ENCODE measurements around the gene SAT2. TPM values are rescaled to one million over a fixed set of nuclear protein-coding genes. Genes with fewer than 3 reads are reported as not detected.
"Not testable (repeated sequence)": the region's sequence is repeated elsewhere in the genome, so short reads cannot be mapped to it uniquely, and the experiment has no call there.

Gene SAT2
- polyA plus RNA-seq, 3 donors from 2014 or later: 33.9 to 39.1 (median 35.4) TPM

DNA sequence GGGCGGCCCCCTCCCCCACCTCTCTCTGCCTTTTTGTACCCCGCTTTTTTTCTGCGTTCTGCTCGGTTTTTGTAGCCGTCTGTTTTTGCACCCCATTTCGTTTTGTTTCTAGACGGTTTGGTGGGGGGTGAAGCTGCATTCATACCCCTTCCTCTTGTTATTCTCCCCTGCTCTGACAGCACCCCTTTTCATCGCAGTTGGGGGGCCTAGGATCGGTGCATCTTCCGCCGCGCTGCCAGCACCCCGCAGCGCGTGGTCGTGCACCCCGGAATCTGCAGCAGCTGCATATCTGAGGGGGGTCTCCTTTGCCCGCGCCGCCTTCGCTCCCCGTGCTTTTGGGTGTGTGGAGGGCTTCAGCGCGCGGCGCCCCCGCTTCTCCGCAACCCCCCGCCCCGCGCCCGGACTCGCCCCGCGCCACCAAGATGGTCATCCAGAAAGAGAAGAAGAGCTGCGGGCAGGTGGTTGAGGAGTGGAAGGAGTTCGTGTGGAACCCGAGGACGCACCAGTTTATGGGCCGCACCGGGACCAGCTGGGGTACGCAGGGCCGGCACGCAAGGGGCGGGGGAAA lies 23.6 kb upstream of the SAT2 start:
- no peaks in the 10 kb centered on the region for H3K36me3 Mint-ChIP-seq
- peak overlapping the region; percentile 76 to 88 (median 84) for H3K4me3 Mint-ChIP-seq
- peaks cover 17 to 21% of the 10 kb centered on the region in 2 donors for H3K4me1 Mint-ChIP-seq
- H3K27me3 Mint-ChIP-seq (ENCODE audit: low read depth in 3 of 3): peaks cover 9 to 20% (median 14%) of the 10 kb centered on the region in 3 donors
- no peaks in the 10 kb centered on the region for H3K9me3 Mint-ChIP-seq
- peak overlapping the region in 2 of 6 donors; percentile 31 to 57 for H3K27ac Mint-ChIP-seq
- DNase-seq: no peak

DNA sequence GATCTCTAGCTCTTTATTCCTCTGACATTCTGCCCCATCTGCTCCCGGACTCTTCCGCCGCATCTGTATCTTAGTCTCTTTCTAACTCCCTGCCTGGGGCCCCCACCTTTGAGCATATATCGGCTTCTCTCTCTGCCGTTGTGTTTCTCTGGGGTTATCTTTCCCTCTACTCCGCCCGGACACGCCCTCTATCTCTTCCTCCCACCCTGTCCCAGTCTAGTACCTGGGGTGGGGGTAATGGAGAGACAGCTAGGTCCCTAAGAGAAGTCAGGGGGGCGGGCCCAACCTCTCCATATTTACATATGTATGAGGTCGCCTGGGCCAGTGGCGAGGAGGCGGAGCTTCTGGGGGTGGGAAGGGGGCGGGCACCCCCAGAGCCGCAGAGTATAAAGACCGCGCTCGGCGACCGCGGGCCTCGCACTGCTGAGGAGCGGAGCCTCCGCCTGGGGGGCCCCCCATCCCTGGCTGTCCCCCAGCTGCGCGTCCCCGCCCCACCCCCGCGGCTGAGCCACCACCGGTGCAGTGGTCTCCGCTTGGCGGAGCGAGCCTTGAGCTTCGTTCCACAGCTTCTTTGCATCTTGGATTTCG lies 23.0 kb upstream of the SAT2 start, which contains the start of gene ATP1B2:
TSS of gene ATP1B2 (plus strand) at position 418 of the 588 bp plus-strand sequence. CDS start 593 bp downstream, outside the sequence.
- DNase-seq: peak; percentile 52 to 66 (median 53)
- peak within 1 kb of the TSS in 3 of 6 donors; percentile 31 to 74 (median 57) for H3K27ac Mint-ChIP-seq
- peaks cover 17 to 21% of the 10 kb centered on the region in 2 donors for H3K4me1 Mint-ChIP-seq
- peaks cover 9 to 19% (median 14%) of the 10 kb centered on the region in 3 donors for H3K27me3 Mint-ChIP-seq (ENCODE audit: low read depth in 3 of 3)
- no peaks in the 10 kb centered on the region for H3K36me3 Mint-ChIP-seq
- H3K4me3 Mint-ChIP-seq: peak within 1 kb of the TSS; percentile 84 to 89 (median 87)
- no peaks in the 10 kb centered on the region for H3K9me3 Mint-ChIP-seq

DNA sequence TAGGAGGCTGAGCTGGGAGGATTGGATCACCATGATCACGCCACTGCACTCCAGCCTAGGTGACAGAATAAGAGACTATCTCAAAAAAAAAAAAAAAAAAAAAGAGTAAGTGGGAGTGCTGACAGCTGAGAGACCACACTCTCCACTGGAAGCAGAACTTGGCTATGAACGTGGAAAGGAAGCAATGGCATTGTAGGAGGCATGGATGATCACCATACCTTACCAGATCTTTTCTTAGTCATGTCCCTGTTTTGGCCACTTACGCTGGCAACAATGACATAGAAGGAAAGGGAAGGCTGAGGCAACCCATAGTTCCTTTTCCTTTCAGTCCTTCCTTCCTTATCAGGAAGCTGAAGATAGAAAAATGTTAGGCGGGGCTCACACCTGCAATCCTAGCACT lies 19.4 kb upstream of the SAT2 start:
- no peak overlapping the region for H3K4me3 Mint-ChIP-seq

DNA sequence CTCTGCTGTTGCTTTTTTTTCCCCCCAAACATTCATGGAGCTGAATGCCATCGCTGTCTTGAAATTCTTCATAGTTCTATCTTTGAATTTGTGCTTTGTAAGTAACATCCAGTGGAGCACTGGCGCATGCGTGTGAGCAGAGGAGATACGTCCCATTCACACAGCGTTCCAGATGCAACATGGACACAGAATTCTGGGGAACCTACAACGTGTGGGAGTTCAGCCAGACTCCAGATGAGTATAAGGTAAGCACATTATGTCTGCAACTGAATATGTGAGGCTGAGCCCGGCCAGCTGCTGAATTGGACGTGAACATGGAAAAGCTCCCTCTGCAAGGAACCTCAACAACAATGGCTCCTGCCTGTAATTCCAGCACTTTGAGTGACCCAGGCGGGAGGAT lies 18.8 kb upstream of the SAT2 start:
- H3K27me3 Mint-ChIP-seq (ENCODE audit: low read depth in 3 of 3): peaks cover 7 to 23% (median 12%) of the 10 kb centered on the region in 3 donors
- H3K9me3 Mint-ChIP-seq: no peaks in the 10 kb centered on the region
- no peak overlapping the region for H3K27ac Mint-ChIP-seq
- no peak overlapping the region for H3K4me3 Mint-ChIP-seq
- no peak for DNase-seq
- peaks cover 17% of the 10 kb centered on the region in 2 donors for H3K4me1 Mint-ChIP-seq
- H3K36me3 Mint-ChIP-seq: no peaks in the 10 kb centered on the region

More for the DNA sequence above, 19.4 kb upstream of the SAT2 start:
- no peak overlapping the region for H3K27ac Mint-ChIP-seq
- H3K36me3 Mint-ChIP-seq: no peaks in the 10 kb centered on the region
- no peak for DNase-seq
- peaks cover 8 to 23% (median 12%) of the 10 kb centered on the region in 3 donors for H3K27me3 Mint-ChIP-seq (ENCODE audit: low read depth in 3 of 3)
- H3K4me1 Mint-ChIP-seq: peaks cover 17% of the 10 kb centered on the region in 2 donors
- H3K9me3 Mint-ChIP-seq: no peaks in the 10 kb centered on the region

DNA sequence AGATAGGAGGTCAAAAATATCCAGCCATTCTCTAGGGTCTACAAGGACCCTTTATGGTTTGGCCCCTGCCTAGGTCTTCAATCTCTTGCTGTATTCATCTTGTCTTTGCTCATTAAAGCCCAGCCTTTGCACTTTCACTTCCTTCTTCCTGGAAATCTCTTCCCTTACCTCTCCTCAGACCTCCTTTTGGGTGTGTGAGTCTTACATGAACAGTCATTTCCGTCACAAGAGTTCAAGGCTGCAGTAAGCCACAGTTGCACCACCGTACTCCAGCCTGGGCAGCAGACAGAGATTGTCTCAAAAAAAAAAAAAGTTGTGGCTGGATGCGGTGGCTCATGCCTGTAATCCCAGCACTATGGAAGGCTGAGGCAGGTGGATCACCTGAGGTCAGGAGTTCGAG lies 17.2 kb upstream of the SAT2 start:
- peaks cover 0 to 15% (median 5%) of the 10 kb centered on the region in 3 donors for H3K27me3 Mint-ChIP-seq (ENCODE audit: low read depth in 3 of 3)
- H3K4me3 Mint-ChIP-seq: no peak overlapping the region
- H3K27ac Mint-ChIP-seq: no peak overlapping the region
- no peaks in the 10 kb centered on the region for H3K9me3 Mint-ChIP-seq
- peaks cover under 1 to 3% of the 10 kb centered on the region in 2 donors for H3K4me1 Mint-ChIP-seq
- no peak for DNase-seq
- H3K36me3 Mint-ChIP-seq: no peaks in the 10 kb centered on the region

DNA sequence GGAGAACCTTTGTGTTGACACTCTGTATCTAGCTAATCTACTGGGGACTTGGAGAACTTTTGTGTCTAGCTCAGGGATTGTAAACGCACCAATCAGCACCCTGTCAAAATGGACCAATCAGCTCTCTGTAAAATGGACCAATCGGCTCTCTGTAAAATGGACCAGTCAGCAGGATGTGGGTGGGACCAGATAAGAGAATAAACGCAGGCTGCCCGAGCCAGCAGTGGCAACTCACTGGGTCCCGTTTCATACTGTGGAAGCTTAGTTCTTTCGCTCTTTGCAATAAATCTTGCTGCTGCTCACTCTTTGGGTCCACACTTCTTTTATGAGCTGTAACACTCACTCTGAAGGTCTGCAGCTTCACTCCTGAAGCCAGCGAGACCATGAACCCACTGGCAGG lies 14.0 kb upstream of the SAT2 start:
- not testable (repeated sequence) for DNase-seq; H3K4me1 Mint-ChIP-seq; H3K27me3 Mint-ChIP-seq (ENCODE audit: low read depth in 3 of 3); H3K27ac Mint-ChIP-seq; H3K36me3 Mint-ChIP-seq; H3K9me3 Mint-ChIP-seq
- H3K4me3 Mint-ChIP-seq: peak overlapping the region in 1 of 5 donors; percentile 63

DNA sequence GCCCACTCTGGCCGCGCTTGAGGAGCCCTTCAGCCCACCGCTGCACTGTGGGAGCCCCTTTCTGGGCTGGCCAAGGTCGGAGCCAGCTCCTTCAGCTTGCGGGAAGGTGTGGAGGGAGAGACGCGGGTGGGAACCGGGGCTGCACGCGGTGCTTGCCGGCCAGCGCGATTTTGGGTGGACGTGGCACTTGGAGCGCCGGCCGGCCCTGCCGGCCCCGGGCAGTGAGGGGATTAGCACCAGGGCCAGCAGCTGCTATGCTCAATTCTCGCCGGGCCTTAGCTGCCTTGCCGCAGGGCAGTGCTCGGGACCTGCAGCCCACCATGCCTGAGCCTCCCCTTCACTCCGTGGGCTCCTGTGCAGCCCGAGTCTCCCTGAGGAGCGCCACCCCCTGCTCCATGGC lies 13.2 kb upstream of the SAT2 start:
- DNase-seq: no peak
- Mint-ChIP-seq H3K4me3 (no peak overlapping the region), H3K4me1 (peaks cover 0 to 2% of the 10 kb centered on the region in 2 donors), H3K36me3 (no peaks in the 10 kb centered on the region), H3K27me3 (ENCODE audit: low read depth in 3 of 3) (peaks cover 0 to 4% (median 0%) of the 10 kb centered on the region in 3 donors), H3K27ac (no peak overlapping the region), H3K9me3 (no peaks in the 10 kb centered on the region)

DNA sequence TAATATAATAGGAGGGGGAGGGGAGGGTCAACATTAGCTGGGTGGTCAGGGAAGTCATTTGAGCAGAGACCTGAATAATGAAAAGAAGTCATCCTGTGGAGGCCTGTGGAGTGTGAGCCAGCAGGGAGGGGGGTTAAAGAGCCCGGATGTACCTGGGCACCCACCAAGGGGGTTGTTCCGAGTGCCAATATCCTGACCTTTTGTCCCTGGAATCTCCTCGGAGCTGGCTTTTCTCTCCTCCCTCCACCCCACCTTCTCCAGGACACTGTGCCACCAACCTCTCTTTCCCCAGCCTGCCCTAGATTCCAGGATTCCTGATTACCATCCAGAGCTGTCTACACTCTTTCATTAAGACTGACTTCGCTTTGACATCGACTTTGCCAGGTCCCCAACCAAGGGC lies 8.5 kb upstream of the SAT2 start:
- Mint-ChIP-seq H3K4me3 (no peak overlapping the region), H3K27me3 (ENCODE audit: low read depth in 3 of 3) (peaks cover 0 to 2% (median 2%) of the 10 kb centered on the region in 3 donors), H3K36me3 (no peaks in the 10 kb centered on the region), H3K27ac (no peak overlapping the region), H3K4me1 (no peaks in the 10 kb centered on the region), H3K9me3 (no peaks in the 10 kb centered on the region)
- no peak for DNase-seq

DNA sequence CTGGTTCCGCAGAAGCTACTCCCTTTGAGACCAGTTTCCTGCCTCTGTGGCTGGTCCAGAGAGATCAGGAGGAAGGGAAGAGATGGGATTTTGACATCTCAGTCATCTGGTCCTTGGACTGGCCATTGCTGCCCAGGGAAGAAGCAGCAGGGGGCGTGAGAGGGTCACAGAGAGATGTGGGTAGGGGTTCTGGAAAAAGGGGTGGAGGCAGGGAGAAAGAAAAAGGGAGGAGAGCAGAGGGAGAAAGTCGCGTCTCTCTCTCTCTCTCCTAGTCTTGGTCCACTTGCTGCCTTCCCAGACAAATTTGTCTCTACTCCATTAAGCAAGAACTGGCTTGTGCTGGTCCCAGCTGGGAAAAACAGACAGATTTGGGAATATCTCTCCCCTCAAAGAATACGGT lies 6.8 kb upstream of the SAT2 start:
- no peak overlapping the region for H3K27ac Mint-ChIP-seq
- H3K9me3 Mint-ChIP-seq: no peaks in the 10 kb centered on the region
- peaks cover 0 to 2% (median 2%) of the 10 kb centered on the region in 3 donors for H3K27me3 Mint-ChIP-seq (ENCODE audit: low read depth in 3 of 3)
- H3K4me1 Mint-ChIP-seq: no peaks in the 10 kb centered on the region
- H3K4me3 Mint-ChIP-seq: no peak overlapping the region
- DNase-seq: no peak
- no peaks in the 10 kb centered on the region for H3K36me3 Mint-ChIP-seq

DNA sequence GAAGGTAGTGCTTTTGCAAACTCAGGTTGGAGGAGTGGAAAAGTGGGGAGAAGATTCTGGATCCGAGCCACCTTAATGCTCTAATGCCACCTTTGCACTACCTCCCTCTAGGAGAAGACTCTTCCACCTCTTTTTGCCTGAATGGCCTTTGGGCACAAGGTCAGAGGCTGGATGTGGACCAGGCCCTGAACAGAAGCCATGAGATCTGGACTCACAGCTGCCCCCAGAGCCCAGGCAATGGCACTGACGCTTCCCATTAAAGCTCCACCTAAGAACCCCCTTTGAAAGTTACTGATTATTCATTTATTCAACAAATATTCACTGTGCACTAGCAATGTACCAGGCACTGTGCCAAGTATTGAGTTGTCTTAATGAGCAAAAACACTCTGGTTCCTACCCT lies 5.5 kb upstream of the SAT2 start:
- peaks cover 0 to 2% (median 2%) of the 10 kb centered on the region in 3 donors for H3K27me3 Mint-ChIP-seq (ENCODE audit: low read depth in 3 of 3)
- no peak overlapping the region for H3K4me3 Mint-ChIP-seq
- H3K36me3 Mint-ChIP-seq: no peaks in the 10 kb centered on the region
- peaks cover 0 to 2% of the 10 kb centered on the region in 2 donors for H3K4me1 Mint-ChIP-seq
- H3K9me3 Mint-ChIP-seq: no peaks in the 10 kb centered on the region
- no peak for DNase-seq
- H3K27ac Mint-ChIP-seq: no peak overlapping the region

DNA sequence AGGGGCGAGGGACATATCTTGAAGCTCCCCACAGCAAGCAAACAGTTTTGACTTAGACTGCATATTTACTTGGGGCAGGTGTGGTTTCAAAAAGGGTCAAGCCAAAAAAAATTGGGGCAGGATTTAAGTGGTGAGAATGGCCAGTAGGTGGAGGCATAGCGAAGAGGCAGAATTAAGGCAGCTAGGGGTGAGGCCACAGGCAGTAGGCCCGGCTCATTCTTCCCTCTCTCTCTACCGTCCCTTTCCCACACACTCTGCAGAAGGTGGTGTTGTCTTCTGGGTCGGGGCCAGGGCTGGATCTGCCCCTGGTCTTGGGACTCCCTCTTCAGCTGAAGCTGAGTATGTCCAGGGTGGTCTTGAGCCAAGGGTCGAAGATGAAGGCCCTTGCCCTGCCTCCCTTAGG lies 4.9 kb upstream of the SAT2 start:
- peaks cover 0 to 4% of the 10 kb centered on the region in 2 donors for H3K4me1 Mint-ChIP-seq
- no peaks in the 10 kb centered on the region for H3K9me3 Mint-ChIP-seq
- no peak overlapping the region for H3K4me3 Mint-ChIP-seq
- DNase-seq: peak; percentile 9 to 30 (median 23)
- H3K36me3 Mint-ChIP-seq: no peaks in the 10 kb centered on the region
- H3K27me3 Mint-ChIP-seq (ENCODE audit: low read depth in 3 of 3): peaks cover 2 to 4% (median 3%) of the 10 kb centered on the region in 3 donors
- H3K27ac Mint-ChIP-seq: peak overlapping the region in 1 of 6 donors; percentile 64

DNA sequence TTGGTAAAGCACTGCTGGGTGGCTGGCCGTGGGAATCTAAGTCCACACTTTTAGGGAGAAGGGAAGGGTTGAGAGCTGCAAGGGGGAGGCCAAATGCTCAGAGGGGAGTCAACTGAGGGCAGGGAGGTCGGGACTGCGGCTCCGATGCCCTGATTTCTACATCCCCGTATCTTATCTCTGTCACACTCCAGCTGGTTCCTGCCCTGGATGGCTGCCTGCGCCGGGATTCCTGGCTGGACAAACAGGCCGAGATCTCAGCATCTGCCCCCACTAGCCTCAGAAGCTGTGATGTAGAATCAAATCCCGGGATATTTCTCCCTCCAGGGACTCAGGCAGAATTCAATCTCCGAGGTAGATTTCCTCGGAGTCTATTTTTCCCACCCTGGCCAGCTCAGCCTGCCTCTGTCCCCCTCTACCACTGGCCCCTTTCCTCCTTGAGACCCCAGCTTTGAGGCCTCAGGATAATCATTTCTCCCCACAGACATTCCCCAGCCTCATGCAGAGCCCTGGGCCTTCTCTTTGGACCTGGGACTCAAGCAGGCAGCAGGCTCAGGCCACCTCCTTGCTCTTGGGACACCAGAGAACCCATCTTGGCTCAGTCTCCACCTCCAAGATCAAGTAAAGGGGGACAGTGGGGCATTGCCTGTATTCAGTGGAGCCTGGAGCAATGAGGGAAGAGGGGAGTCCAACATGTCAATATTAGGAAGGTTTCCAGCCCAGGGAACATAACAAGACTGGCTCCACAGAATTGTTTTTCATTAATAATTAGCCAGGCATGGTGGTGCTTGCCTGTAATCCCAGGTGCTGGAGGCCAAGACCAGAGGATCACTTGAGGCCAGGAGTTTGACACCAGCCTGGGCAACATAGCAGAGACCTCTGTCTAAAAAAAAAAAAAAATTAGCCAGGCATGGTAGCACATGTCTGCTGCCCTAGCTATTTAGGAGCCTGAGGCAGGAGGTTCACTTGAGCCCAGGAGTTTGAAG lies 4.1 kb upstream of the SAT2 start:
- no peak overlapping the region for H3K27ac Mint-ChIP-seq
- no peak for DNase-seq
- H3K9me3 Mint-ChIP-seq: no peaks in the 10 kb centered on the region
- peaks cover 2 to 4% (median 3%) of the 10 kb centered on the region in 3 donors for H3K27me3 Mint-ChIP-seq (ENCODE audit: low read depth in 3 of 3)
- no peaks in the 10 kb centered on the region for H3K36me3 Mint-ChIP-seq
- H3K4me1 Mint-ChIP-seq: peaks cover 6 to 11% of the 10 kb centered on the region in 2 donors
- no peak overlapping the region for H3K4me3 Mint-ChIP-seq

DNA sequence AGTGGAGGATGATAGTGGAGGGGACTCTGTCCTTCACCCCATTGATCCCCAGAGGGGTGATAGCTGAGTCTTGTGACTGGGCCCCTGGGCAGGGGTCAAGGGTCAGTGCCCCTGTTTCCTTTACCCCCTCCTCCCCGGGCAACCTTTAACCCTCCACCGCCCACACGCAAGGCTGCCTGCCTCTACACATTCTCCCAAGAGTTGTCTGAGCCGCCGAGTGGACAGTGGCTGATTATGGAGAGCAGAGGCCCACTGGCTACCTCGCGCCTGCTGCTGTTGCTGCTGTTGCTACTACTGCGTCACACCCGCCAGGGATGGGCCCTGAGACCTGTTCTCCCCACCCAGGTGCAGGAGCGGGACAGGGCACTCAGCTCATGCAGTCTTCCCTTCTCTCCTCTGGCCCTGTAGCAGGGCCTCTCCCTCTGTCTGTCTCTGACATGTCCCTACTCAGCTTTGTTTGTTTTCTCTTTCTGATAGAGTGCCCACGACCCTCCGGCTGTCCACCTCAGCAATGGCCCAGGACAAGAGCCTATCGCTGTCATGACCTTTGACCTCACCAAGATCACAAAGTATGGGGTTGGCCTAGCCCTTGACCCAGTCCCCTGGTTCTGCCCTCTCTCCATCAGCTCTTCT lies 2.4 kb upstream of the SAT2 start, which contains the start of gene SHBG:
TSS of gene SHBG (plus strand) at position 197 of the 633 bp plus-strand sequence. CDS start at position 235, 38 bp downstream.
- H3K4me3 Mint-ChIP-seq: peak within 1 kb of the TSS in 1 of 5 donors; percentile 59
- H3K4me1 Mint-ChIP-seq: peaks cover 11 to 17% of the 10 kb centered on the region in 2 donors
- peak within 1 kb of the TSS in 2 of 6 donors; percentile 44 to 56 for H3K27ac Mint-ChIP-seq

More for the DNA sequence above, 2.4 kb upstream of the SAT2 start, which contains the start of gene SHBG:
- peaks cover 0 to 4% (median 4%) of the 10 kb centered on the region in 3 donors for H3K27me3 Mint-ChIP-seq (ENCODE audit: low read depth in 3 of 3)
- DNase-seq: no peak
- H3K9me3 Mint-ChIP-seq: no peaks in the 10 kb centered on the region
- H3K36me3 Mint-ChIP-seq: no peaks in the 10 kb centered on the region
